Skeletal muscle satellite cell (primary cell): ENCODE data around the gene COPS6.

Experiments used
- H3K27me3 ChIP-seq: 2 replicates; pipeline ENCODE4 v1.7.0; 2013; ENCODE audit warnings: low read length; ENCODE audit not compliant: control insufficient read depth, insufficient read depth
- H3K36me3 ChIP-seq: 2 replicates; pipeline ENCODE4 v1.7.0; 2013; ENCODE audit warnings: mild to moderate bottlenecking, control low read depth, low read length; ENCODE audit not compliant: insufficient read depth
- H3K4me1 ChIP-seq: 2 replicates; pipeline ENCODE4 v1.7.0; 2013; ENCODE audit warnings: low read length; ENCODE audit not compliant: control insufficient read depth, insufficient read depth
- H3K4me2 ChIP-seq: 2 replicates; pipeline ENCODE4 v1.7.0; 2013; ENCODE audit warnings: mild to moderate bottlenecking, low read length
- H3K4me3 ChIP-seq: 2 replicates; pipeline ENCODE4 v1.7.0; 2013; ENCODE audit warnings: low read length
- H3K9ac ChIP-seq: 2 replicates; pipeline ENCODE4 v1.7.0; 2013; ENCODE audit warnings: mild to moderate bottlenecking, low read depth, low read length, moderate library complexity
- H3K9me3 ChIP-seq: replicated peaks from 2 replicates; pipeline ENCODE4 v1.7.0; 2013; ENCODE audit warnings: mild to moderate bottlenecking, control low read depth, low read length

Gene COPS6

GRCh38 chr7:100107125-100107737 is 18.5 kb downstream of the COPS6 start:
- H3K4me1 ChIP-seq, result peaks cover 14% of the 10 kb centered on the region
- H3K9ac ChIP-seq, result no peak overlapping the region
- H3K9me3 ChIP-seq, result no peaks in the 10 kb centered on the region
- peaks cover 56% of the 10 kb centered on the region for H3K36me3 ChIP-seq
- H3K4me2 ChIP-seq, result no peak overlapping the region
- H3K4me3 ChIP-seq, result no peak overlapping the region
- no peaks in the 10 kb centered on the region for H3K27me3 ChIP-seq

DNA sequence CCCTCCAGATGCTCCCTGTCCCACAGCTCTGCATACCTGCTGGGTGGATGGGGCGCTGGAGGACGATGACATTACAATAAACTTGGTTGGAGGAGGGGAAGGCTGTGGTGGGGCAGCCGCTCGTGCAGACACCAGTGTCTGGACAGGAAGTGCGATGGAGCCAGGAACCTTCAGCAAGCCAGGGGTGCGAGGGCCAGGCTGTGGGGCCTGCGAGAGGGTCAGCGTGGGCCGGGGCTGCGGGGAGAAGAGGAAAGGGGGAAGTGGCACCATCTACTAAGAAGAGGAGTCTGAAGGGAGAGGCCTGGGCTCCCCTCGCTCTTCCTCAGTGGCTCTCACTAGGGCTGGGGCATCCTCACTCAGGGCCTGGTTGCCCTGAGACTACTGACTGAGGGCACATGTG is 19.1 kb downstream of the COPS6 start:
- H3K4me2 ChIP-seq, result no peak overlapping the region
- no peaks in the 10 kb centered on the region for H3K27me3 ChIP-seq
- no peak overlapping the region for H3K9ac ChIP-seq
- no peak overlapping the region for H3K4me3 ChIP-seq
- H3K36me3 ChIP-seq, result peaks cover 56% of the 10 kb centered on the region
- H3K9me3 ChIP-seq, result no peaks in the 10 kb centered on the region
- H3K4me1 ChIP-seq, result peaks cover 7% of the 10 kb centered on the region

DNA sequence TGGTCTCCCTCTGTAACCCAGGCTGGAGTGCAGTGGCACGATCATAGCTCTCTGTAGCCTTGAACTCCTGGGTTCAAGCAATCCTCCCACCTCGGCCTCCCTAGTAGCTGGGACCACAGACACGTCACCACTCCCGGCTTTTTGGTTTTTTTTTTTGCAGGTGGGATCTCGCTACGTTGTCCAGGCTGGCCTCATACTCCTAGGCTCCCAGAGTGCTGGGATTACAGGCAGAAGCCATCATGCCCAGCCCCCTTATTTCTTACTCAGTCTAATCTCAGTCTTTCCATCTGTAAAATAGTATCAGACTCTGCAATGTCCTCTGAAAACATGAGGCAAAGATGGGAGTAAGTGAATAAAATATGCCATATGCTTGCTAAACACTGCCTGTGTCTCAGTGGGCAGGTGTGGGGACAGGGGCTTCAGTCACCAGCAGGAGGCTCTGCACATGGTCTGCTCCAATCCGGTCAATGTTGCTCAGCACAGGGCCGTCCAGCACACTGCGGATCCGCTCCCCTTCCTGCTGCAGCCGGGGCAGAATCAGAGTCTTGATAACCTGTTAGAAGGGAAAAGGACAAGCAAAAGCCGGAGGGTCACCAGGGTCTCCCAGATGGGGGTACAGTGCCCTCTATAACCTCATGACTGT is 20.9 kb downstream of the COPS6 start:
- H3K4me1 ChIP-seq, result no peaks in the 10 kb centered on the region
- peaks cover 62% of the 10 kb centered on the region for H3K36me3 ChIP-seq
- H3K9me3 ChIP-seq, result no peaks in the 10 kb centered on the region
- H3K9ac ChIP-seq, result no peak overlapping the region
- H3K27me3 ChIP-seq, result no peaks in the 10 kb centered on the region
- H3K4me2 ChIP-seq, result no peak overlapping the region
- H3K4me3 ChIP-seq, result no peak overlapping the region

DNA sequence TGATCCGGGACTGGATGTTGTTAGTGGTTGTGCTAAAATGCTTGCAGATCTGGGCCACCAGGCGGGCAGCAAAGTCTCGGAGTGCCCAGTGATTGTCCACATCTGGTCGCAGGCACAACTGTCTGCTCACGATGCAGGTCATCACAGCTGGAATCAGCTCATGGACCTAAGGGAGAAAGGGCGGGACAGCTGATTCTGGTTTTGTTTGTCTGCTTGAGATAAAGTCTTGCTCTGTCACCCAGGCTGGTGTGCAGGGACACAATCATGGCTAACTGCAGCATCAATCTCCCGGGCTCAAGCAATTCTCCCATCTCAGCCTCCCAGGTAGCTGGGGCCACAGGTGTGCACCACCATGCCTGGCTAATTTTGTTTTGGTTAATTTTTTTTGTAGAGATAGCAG is 22.4 kb downstream of the COPS6 start:
- H3K4me1 ChIP-seq, result no peaks in the 10 kb centered on the region
- no peak overlapping the region for H3K9ac ChIP-seq
- no peak overlapping the region for H3K4me2 ChIP-seq
- no peaks in the 10 kb centered on the region for H3K9me3 ChIP-seq
- no peaks in the 10 kb centered on the region for H3K27me3 ChIP-seq
- H3K4me3 ChIP-seq, result no peak overlapping the region
- peaks cover 53% of the 10 kb centered on the region for H3K36me3 ChIP-seq

DNA sequence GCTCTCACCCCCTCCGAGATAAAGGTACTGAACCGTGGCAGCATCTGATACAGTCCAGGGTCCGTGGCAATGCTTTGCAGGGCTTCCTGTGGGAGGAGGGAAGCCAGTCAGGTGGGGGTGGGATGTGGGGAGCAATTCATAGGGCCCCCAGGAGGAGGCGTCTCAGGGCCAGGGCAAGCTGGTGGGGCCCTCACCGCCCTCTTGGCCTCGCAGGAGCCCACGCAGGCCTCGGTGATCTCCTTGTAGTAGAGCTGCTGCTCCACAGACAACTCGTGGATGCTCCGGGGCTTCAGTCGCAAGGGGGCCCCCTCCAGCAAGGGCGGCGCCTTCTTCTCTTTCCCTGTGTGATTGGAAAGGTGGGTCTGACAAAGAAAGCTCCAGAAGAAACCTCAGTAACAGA is 23.1 kb downstream of the COPS6 start:
- Histone ChIP-seq H3K4me2 (no peak overlapping the region), H3K9ac (no peak overlapping the region), H3K36me3 (peaks cover 46% of the 10 kb centered on the region), H3K4me1 (no peaks in the 10 kb centered on the region), H3K9me3 (no peaks in the 10 kb centered on the region), H3K27me3 (no peaks in the 10 kb centered on the region), H3K4me3 (no peak overlapping the region)

DNA sequence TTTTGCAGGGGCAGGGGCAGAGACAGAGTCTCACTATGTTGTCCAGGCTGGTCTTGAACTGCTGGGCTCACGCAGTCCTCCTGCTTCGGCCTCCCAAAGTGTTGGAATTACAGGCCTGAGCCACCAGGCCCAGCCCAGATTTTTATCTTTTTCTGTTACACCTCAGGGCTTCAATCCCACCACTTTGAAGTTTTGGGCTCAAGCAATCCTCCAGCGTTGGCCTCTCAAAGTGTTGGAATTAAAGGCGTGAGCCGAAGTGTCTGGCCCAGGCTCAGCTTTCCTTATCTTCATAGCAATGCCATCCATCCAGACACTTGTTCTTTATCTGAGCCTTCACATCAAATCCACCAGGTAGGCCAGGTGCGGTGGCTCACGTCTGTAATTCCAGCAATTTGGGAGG is 26.3 kb downstream of the COPS6 start:
- H3K9me3 ChIP-seq, result no peaks in the 10 kb centered on the region
- H3K9ac ChIP-seq, result no peak overlapping the region
- peaks cover 23% of the 10 kb centered on the region for H3K36me3 ChIP-seq
- no peak overlapping the region for H3K4me2 ChIP-seq
- no peaks in the 10 kb centered on the region for H3K27me3 ChIP-seq
- H3K4me3 ChIP-seq, result no peak overlapping the region
- H3K4me1 ChIP-seq, result peaks cover 5% of the 10 kb centered on the region

- Histone ChIP-seq H3K27me3 (no peaks in the 10 kb centered on the region), H3K4me3 (peak overlapping the region; percentile 76), H3K9ac (peak overlapping the region; percentile 85), H3K9me3 (no peaks in the 10 kb centered on the region), H3K4me2 (peak overlapping the region; percentile 90), H3K4me1 (peaks cover 13% of the 10 kb centered on the region), H3K36me3 (peaks cover 19% of the 10 kb centered on the region)
Measured at GRCh38 chr7:100118388-100119071, 29.8 kb downstream of the COPS6 start.

DNA sequence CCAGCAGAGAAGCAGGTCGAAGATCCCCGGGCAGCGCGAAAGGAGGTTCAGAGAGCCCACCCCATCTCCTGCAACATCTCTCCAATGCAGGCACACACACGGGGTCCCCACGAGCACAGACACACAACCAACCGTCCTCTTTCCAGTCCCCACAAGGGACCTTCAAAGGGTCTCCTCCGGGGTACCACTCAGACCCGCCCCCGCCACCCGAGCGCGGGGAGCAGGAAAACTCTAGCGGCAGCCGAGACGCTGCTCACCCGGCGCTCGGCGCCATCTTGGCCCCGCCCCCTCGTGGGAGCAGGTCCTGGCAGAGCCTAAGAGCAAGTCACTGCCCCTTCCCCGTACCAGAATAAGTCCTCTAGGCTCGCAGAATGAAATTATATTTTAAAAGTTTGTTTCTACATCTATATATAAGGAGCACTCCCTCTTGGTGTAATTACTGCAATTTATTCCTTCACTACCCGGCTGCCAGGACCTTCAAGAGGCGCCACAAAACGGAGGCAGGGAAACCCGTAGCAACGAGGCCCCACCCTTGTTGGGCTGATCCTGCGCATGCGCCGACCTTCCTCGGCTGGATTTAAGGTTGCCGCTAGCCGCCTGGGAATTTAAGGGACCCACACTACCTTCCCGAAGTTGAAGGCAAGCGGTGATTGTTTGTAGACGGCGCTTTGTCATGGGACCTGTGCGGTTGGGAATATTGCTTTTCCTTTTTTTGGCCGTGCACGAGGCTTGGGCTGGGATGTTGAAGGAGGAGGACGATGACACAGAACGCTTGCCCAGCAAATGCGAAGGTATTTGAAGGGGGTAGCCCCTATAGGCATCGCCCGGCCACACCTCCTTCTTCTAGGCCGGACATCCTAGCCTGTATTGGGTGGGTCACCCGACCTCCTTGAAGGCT is 30.6 kb downstream of the COPS6 start, which contains the start of the genes CNPY4 and TAF6:
Gene CNPY4 (plus strand): TSS at position 563 of the 898 bp plus-strand sequence. CDS start 111 bp downstream, at position 674.
Gene TAF6 (minus strand): TSS at position 287 of the 898 bp plus-strand sequence. CDS start 5,149 bp downstream, outside the sequence.
- no peaks in the 10 kb centered on the region for H3K9me3 ChIP-seq
- no peaks in the 10 kb centered on the region for H3K27me3 ChIP-seq
- H3K4me3 ChIP-seq, result peak within 1 kb of the TSS; percentile 76
- H3K4me1 ChIP-seq, result peaks cover 13% of the 10 kb centered on the region
- H3K36me3 ChIP-seq, result peaks cover 15% of the 10 kb centered on the region
- peak within 1 kb of the TSS; percentile 90 for H3K4me2 ChIP-seq
- peak within 1 kb of the TSS; percentile 85 for H3K9ac ChIP-seq

DNA sequence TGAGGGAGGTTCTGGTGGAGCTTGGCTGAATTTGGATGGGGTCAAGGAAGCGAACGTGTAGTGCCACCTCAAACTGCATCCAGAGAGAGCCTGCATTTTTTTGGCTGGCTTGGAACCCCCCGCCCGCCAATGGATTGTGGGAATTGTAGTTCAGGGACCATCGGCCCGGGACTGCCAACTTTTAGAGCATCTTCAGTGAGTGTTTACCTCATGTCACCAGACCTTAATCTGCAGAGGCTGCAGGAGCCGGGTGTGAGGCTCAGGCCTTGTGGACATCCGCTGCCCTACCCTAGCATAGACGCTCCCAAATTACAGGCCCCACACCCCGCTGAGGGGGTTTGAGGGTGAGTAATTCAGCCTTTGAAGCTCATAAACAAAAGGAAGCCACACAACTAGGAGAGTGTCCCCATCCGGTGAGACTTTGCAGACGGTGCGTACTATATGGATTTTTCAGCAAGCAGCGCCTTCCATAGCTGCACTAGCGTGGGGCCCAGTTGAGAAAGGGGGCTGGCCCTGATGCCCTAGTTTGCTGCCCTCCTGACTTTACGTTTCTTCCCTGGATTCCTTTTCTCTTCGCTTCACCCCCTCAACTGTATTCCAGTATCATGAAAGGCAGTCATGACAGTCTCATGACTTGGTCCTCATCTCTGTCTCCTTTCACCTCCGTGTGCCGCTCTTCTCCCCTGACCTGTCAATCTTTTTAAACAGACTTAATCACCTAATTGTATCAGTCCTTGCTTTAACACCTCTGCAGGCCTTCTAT is 31.4 kb downstream of the COPS6 start:
- H3K4me2 ChIP-seq, result peak overlapping the region; percentile 90
- peaks cover 13% of the 10 kb centered on the region for H3K4me1 ChIP-seq
- peak overlapping the region; percentile 76 for H3K4me3 ChIP-seq
- H3K9ac ChIP-seq, result peak overlapping the region; percentile 85
- peaks cover 17% of the 10 kb centered on the region for H3K36me3 ChIP-seq
- H3K27me3 ChIP-seq, result no peaks in the 10 kb centered on the region
- no peaks in the 10 kb centered on the region for H3K9me3 ChIP-seq

- peak overlapping the region; percentile 90 for H3K4me2 ChIP-seq
- H3K9ac ChIP-seq, result peak overlapping the region; percentile 85
- H3K4me3 ChIP-seq, result peak overlapping the region; percentile 76
- H3K4me1 ChIP-seq, result peaks cover 13% of the 10 kb centered on the region
- H3K9me3 ChIP-seq, result no peaks in the 10 kb centered on the region
- H3K27me3 ChIP-seq, result no peaks in the 10 kb centered on the region
- peaks cover 17% of the 10 kb centered on the region for H3K36me3 ChIP-seq
Measured at GRCh38 chr7:100120733-100121036, 31.9 kb downstream of the COPS6 start.
